D721Med (cell line): Measurements from ENCODE around the gene DDIT4.

Experiments
- DNase-seq: peaks from one replicate; pipeline ENCODE4 v3.0.0; 2011; ENCODE audit warnings: low spot score; ENCODE audit not compliant: insufficient read length
- FAIRE-seq: peaks from 2 replicates; lab custom pipeline; 2011; peaks lifted over from hg19 to GRCh38; lab: Jason Lieb, UNC
- CTCF ChIP-seq: IDR thresholded peaks from 2 replicates; pipeline ENCODE4 v1.5.1; 2012; ENCODE audit warnings: mild to moderate bottlenecking, control low read depth; ENCODE audit not compliant: insufficient read depth; ENCODE audit errors: missing control alignments

Gene DDIT4

GRCh38 chr10:72258617-72259016, 15.1 kb upstream of the DDIT4 start:
- FAIRE-seq (no peak), DNase-seq (no peak)
- TF ChIP-seq CTCF, result no peak

- no peak for TF ChIP-seq CTCF
- FAIRE-seq (no peak), DNase-seq (no peak)
Measured at GRCh38 chr10:72259491-72260238, 14.1 kb upstream of the DDIT4 start.

GRCh38 chr10:72260239-72260975, 13.3 kb upstream of the DDIT4 start:
- no peak for DNase-seq
- no peak for FAIRE-seq
- TF ChIP-seq CTCF, result no peak

GRCh38 chr10:72260976-72261783, 12.5 kb upstream of the DDIT4 start:
- peak; percentile 1 for TF ChIP-seq CTCF
- DNase-seq (peak; percentile 87), FAIRE-seq (no peak)

GRCh38 chr10:72261784-72262404, 11.8 kb upstream of the DDIT4 start:
- FAIRE-seq, result no peak
- no peak for TF ChIP-seq CTCF
- DNase-seq, result no peak

- FAIRE-seq (no peak), DNase-seq (no peak)
- TF ChIP-seq CTCF, result no peak
Measured at GRCh38 chr10:72263613-72264241, 10.0 kb upstream of the DDIT4 start.
